ENCODE data around the gene GDI1. TPM values are rescaled to one million over a fixed set of nuclear protein-coding genes. Genes with fewer than 3 reads are reported as not detected.

Gene GDI1
- 38.3 and 56.6 TPM in 2 replicates for total RNA-seq

GRCh38 chrX:154436983-154437752 is at the start of gene GDI1:
TSS of gene GDI1 (plus strand) at chrX:154437154. CDS start at chrX:154437255, 101 bp downstream.

GRCh38 chrX:154397888-154398667 is 38.9 kb upstream of the GDI1 start, which contains the start of gene RPL10:
TSS of gene RPL10 (plus strand) at chrX:154398377. CDS start at chrX:154398520, 143 bp downstream.

GRCh38 chrX:154409222-154409871 is 27.6 kb upstream of the GDI1 start, which contains the start of gene DNASE1L1:
TSS of gene DNASE1L1 (minus strand) at chrX:154409254. CDS start at chrX:154405568, 3,686 bp downstream.

GRCh38 chrX:154428176-154429171 is 8.5 kb upstream of the GDI1 start, which contains the start of gene ATP6AP1:
TSS of gene ATP6AP1 (plus strand) at chrX:154428677. CDS start at chrX:154428693, 16 bp downstream.

GRCh38 chrX:154443992-154444754 is 7.2 kb downstream of the GDI1 start, which contains the start of gene FAM50A:
TSS of gene FAM50A (plus strand) at chrX:154444141. CDS start at chrX:154444236, 95 bp downstream.

GRCh38 chrX:154458116-154458953 is 21.4 kb downstream of the GDI1 start, which contains the start of gene PLXNA3:
TSS of gene PLXNA3 (plus strand) at chrX:154458281. CDS start at chrX:154460184, 1,903 bp downstream.

GRCh38 chrX:154478728-154479622 is 42.0 kb downstream of the GDI1 start, which contains the start of gene LAGE3:
TSS of gene LAGE3 (minus strand) at chrX:154479281. CDS start at chrX:154478915, 366 bp downstream.

GRCh38 chrX:154486396-154487207 is 49.6 kb downstream of the GDI1 start, which contains the start of gene UBL4A:
TSS of gene UBL4A (minus strand) at chrX:154486615. CDS start at chrX:154486584, 31 bp downstream.

GRCh38 chrX:154490414-154491083 is 53.6 kb downstream of the GDI1 start, which contains the start of gene SLC10A3:
TSS of gene SLC10A3 (minus strand) at chrX:154490629. CDS start at chrX:154488940, 1,689 bp downstream.

Other genes with a start within 250 kb of the GDI1 start
- gene OPN1MW2, start 217.4 kb upstream of the GDI1 start, total RNA-seq = not detected in 2 replicates
- 0.11 TPM in 1 of 2 replicates, not detected in the other for gene OPN1MW3, start 179.6 kb upstream of the GDI1 start, total RNA-seq
- gene TEX28, start 142.0 kb upstream of the GDI1 start, total RNA-seq = not detected in 2 replicates
- not detected in 2 replicates for gene TKTL1, start 141.4 kb upstream of the GDI1 start, total RNA-seq
- 792 and 962 TPM in 2 replicates for gene FLNA, start 62.5 kb upstream of the GDI1 start, total RNA-seq
- gene EMD, start 57.9 kb upstream of the GDI1 start, total RNA-seq = 14.8 and 16.6 TPM in 2 replicates
- 3,109 and 3,856 TPM in 2 replicates for gene RPL10, start 38.8 kb upstream of the GDI1 start, total RNA-seq
- 78.9 and 88.2 TPM in 2 replicates for gene DNASE1L1, start 27.9 kb upstream of the GDI1 start, total RNA-seq
- 11.6 and 12.4 TPM in 2 replicates for gene TAFAZZIN, start 25.6 kb upstream of the GDI1 start, total RNA-seq
- gene ATP6AP1, start 8.5 kb upstream of the GDI1 start, total RNA-seq = 78.6 and 82.4 TPM in 2 replicates
- 49.4 and 56.8 TPM in 2 replicates for gene FAM50A, start 7.0 kb downstream of the GDI1 start, total RNA-seq
- gene PLXNA3, start 21.1 kb downstream of the GDI1 start, total RNA-seq = 3.3 and 4.1 TPM in 2 replicates
- gene LAGE3, start 42.1 kb downstream of the GDI1 start, total RNA-seq = 12.8 and 16.3 TPM in 2 replicates
- 29.1 and 32.6 TPM in 2 replicates for gene UBL4A, start 49.5 kb downstream of the GDI1 start, total RNA-seq
- 9.0 and 12.9 TPM in 2 replicates for gene SLC10A3, start 53.5 kb downstream of the GDI1 start, total RNA-seq
- 15.6 and 20.3 TPM in 2 replicates for gene FAM3A, start 79.1 kb downstream of the GDI1 start, total RNA-seq
- gene G6PD, start 109.7 kb downstream of the GDI1 start, total RNA-seq = 22.3 and 22.5 TPM in 2 replicates
- 9.5 and 12.7 TPM in 2 replicates for gene IKBKG, start 110.5 kb downstream of the GDI1 start, total RNA-seq
- not detected in 2 replicates for gene CTAG1A, start 148.0 kb downstream of the GDI1 start, total RNA-seq
- gene CTAG1B, start 182.1 kb downstream of the GDI1 start, total RNA-seq = not detected in 2 replicates
- gene CTAG2, start 216.4 kb downstream of the GDI1 start, total RNA-seq = not detected in 2 replicates

Measured in dermis lymphatic vessel endothelial cell (primary cell).